HFFc6 (cell line): Measurements from ENCODE around the gene NME3. TPM values are rescaled to one million over a fixed set of nuclear protein-coding genes. Genes with fewer than 3 reads are reported as not detected.
"Not testable (repeated sequence)": the region's sequence is repeated elsewhere in the genome, so short reads cannot be mapped to it uniquely, and the experiment has no call there.

ENCODE experiments used
- DNase-seq: peaks from one replicate; pipeline ENCODE4 v3.0.0-alpha.2; 2018
- H3K27ac Mint-ChIP-seq: 2 replicates; pipeline ENCODE4 v1.8.0; 2020; ENCODE audit warnings: mild to moderate bottlenecking, mixed read lengths
- H3K27me3 Mint-ChIP-seq: 2 replicates; pipeline ENCODE4 v1.8.0; 2021; ENCODE audit warnings: mild to moderate bottlenecking, moderate library complexity, mixed read lengths; ENCODE audit not compliant: insufficient read depth
- H3K36me3 Mint-ChIP-seq: 2 replicates; pipeline ENCODE4 v1.8.0; 2021; ENCODE audit warnings: low read depth, mixed read lengths
- H3K4me1 Mint-ChIP-seq: 2 replicates; pipeline ENCODE4 v1.8.0; 2020; ENCODE audit warnings: low read depth, mixed read lengths
- H3K4me3 Mint-ChIP-seq: 2 replicates; pipeline ENCODE4 v1.8.0; 2020; ENCODE audit warnings: mild to moderate bottlenecking, moderate library complexity, mixed read lengths
- H3K9me3 Mint-ChIP-seq: 2 replicates; pipeline ENCODE4 v1.8.0; 2020; ENCODE audit warnings: mild to moderate bottlenecking, mixed read lengths
- CTCF ChIP-seq: fragments of 200-600 bp; sonication (generic); IDR thresholded peaks from 2 replicates; pipeline ENCODE4 v1.5.0; 2021; ENCODE audit warnings: antibody characterized with exemption, mild to moderate bottlenecking
- total RNA-seq, 6 experiments: library from RNA; stranded (reverse); fragmentation: NEBNext Ultra II Directional; extraction: Animal tissue kit (Norgen Biotek cat#: 25700); gene quantifications; 2 replicates in 1 of 6; 3 replicates in 5 of 6; pipeline ENCODE4 v1.2.3, GENCODE V29; 2021

The NME3 gene
- total RNA-seq, 6 experiments from 2014 or later: 28.2 to 61.0 (median 31.3) TPM

GRCh38 chr16:1740234-1740633, 31.1 kb downstream of the NME3 start:
- Mint-ChIP-seq H3K27me3 (no peaks in the 10 kb centered on the region), H3K36me3 (peaks cover 5% of the 10 kb centered on the region), H3K4me1 (peaks cover 7% of the 10 kb centered on the region), H3K4me3 (no peak overlapping the region), H3K9me3 (no peaks in the 10 kb centered on the region), H3K27ac (no peak overlapping the region)
- no peak for TF ChIP-seq CTCF
- no peak for DNase-seq

DNA sequence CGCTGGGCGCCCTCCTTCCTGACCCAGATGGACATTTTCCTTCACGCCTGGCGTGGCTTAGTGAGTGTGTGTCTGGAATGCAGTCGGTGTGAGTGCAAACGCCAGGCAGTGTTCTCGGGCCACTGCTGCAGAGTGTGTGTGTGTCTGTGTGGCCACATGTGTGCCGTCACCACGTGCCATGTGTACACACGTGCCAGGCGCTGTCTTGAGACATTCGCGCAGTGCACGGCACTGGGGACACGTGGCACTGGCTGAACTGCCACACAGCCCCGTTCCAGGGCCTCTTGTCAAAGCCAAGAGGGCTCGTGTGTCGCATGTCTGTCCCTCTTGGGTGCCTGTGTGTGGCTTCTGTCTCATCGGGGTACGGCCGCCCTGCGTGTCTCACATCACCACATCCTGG, 36.5 kb downstream of the NME3 start:
- Mint-ChIP-seq H3K36me3 (peaks cover 5% of the 10 kb centered on the region; the same call in 1 of the 2 replicates), H3K4me1 (no peaks in the 10 kb centered on the region), H3K9me3 (no peaks in the 10 kb centered on the region), H3K27me3 (peaks cover 2% of the 10 kb centered on the region; the same call in 1 of the 2 replicates), H3K27ac (no peak overlapping the region; the same call in 1 of the 2 replicates), H3K4me3 (no peak overlapping the region)
- no peak for DNase-seq
- no peak for TF ChIP-seq CTCF

DNA sequence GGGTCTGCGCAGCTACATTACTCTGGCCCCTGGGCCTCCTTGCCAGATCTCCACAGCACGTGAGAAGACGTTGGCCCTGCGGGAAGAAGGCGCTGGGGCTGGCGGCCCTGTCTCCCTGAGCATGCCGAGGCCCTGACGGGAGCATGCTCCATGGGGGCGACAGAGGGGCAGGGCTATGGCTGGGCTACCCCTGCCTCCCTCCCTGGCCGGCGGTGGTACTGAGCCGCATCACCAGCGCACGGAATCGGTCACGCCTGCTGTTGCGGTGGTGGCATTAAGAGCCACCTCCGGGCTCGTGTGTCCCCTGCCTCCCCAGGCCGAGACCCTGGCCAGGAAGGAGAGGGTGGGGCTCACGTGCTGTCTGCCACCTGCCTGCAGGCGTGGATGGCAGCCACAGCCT, 37.2 kb downstream of the NME3 start:
- H3K4me1 Mint-ChIP-seq: no peaks in the 10 kb centered on the region
- no peaks in the 10 kb centered on the region for H3K9me3 Mint-ChIP-seq
- peaks cover 5% of the 10 kb centered on the region; the same call in 1 of the 2 replicates for H3K36me3 Mint-ChIP-seq
- H3K27me3 Mint-ChIP-seq: peaks cover 2% of the 10 kb centered on the region; the same call in 1 of the 2 replicates
- no peak overlapping the region for H3K27ac Mint-ChIP-seq
- no peak for DNase-seq
- H3K4me3 Mint-ChIP-seq: no peak overlapping the region
- no peak for TF ChIP-seq CTCF

GRCh38 chr16:1732551-1732987, 38.8 kb downstream of the NME3 start:
- H3K4me1 Mint-ChIP-seq, H3K9me3 Mint-ChIP-seq: not testable (repeated sequence)

DNA sequence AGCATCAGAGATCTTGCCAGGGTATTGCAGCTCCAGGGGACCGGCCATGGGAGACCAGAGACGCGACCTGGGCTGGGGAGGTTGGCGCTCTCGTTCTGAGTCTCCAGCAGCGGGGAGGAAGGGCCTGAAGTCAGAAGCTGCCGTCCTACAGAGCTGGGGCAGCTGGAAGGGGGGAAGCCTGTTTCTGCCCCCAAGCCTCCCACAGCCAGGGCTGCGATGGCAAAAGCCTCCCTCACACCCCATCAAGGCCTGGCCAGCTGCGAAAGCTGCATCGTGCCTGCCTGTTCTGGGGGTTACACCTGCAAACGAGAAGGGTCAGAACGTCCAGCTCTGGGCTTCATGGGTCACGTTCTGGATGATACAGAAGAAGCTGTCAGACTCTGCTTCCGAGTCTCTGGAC, 39.3 kb downstream of the NME3 start:
- Mint-ChIP-seq H3K4me3 (no peak overlapping the region), H3K27ac (no peak overlapping the region), H3K36me3 (peaks cover 11% of the 10 kb centered on the region), H3K27me3 (peaks cover 2% of the 10 kb centered on the region; the same call in 1 of the 2 replicates), H3K9me3 (no peaks in the 10 kb centered on the region), H3K4me1 (no peaks in the 10 kb centered on the region)
- no peak for DNase-seq
- TF ChIP-seq CTCF: no peak

More at GRCh38 chr16:1732551-1732987, 38.8 kb downstream of the NME3 start:
- not testable (repeated sequence) for H3K36me3 Mint-ChIP-seq, H3K27ac Mint-ChIP-seq, DNase-seq, H3K4me3 Mint-ChIP-seq, H3K27me3 Mint-ChIP-seq

DNA sequence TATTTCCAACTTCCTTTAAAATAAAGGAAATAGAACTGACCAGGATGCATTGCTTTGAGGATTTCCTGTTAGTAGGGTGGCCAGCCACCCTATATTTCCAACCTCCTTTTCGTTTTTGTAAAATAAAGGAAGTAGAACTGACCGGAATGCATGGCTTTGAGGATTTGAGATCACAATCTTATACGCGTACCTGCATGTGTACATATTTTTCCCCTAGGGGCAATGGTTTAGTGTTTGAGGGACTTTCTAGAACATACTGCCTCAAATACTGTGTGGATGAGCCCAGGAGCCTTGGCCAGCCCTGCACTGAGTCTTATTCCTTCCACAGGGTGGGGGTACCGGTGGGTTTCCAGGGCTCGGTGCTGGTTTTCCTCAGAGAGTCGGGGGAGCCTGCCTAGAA, 39.7 kb downstream of the NME3 start:
- Mint-ChIP-seq H3K36me3 (peaks cover 15% of the 10 kb centered on the region), H3K9me3 (no peaks in the 10 kb centered on the region), H3K27me3 (peaks cover 2% of the 10 kb centered on the region; the same call in 1 of the 2 replicates)

More for the DNA sequence above, 39.7 kb downstream of the NME3 start:
- no peak for DNase-seq
- Mint-ChIP-seq H3K27ac (no peak overlapping the region), H3K4me1 (no peaks in the 10 kb centered on the region), H3K4me3 (no peak overlapping the region)
- no peak for TF ChIP-seq CTCF
